ENCODE results near the gene ENDOV.

ENDOV gene

GRCh38 chr17:80458016-80458415 lies 43.0 kb downstream of the ENDOV start:
- H3K4me1 ChIP-seq: peaks cover 7% of the 10 kb centered on the region
- H3K27me3 ChIP-seq (ENCODE audit: low read depth): no peaks in the 10 kb centered on the region; the same call in 1 of the 2 replicates
- in situ Hi-C loops (cut with MboI; ENCODE audit: low sequenced_read_pairs): no loop called here
- DNase-seq (ENCODE audit: low spot score in 2 of 2): no peak
- no peak overlapping the region for H3K4me3 ChIP-seq
- 0 out of 2 replicates have a peak, but pooled peaks cover 2% of the 10 kb centered on the region for H3K36me3 ChIP-seq (replicated peaks)
- H3K9me3 ChIP-seq: no peaks in the 10 kb centered on the region

- H3K27me3 ChIP-seq (ENCODE audit: low read depth): no peaks in the 10 kb centered on the region; the same call in 1 of the 2 replicates
- DNase-seq (ENCODE audit: low spot score in 2 of 2): no peak
- no peak overlapping the region for H3K4me3 ChIP-seq
- 0 out of 2 replicates have a peak, but pooled peaks cover 2% of the 10 kb centered on the region for H3K36me3 ChIP-seq (replicated peaks)
- H3K9me3 ChIP-seq: no peaks in the 10 kb centered on the region
- in situ Hi-C loops (cut with MboI; ENCODE audit: low sequenced_read_pairs): no loop called here
- no peaks in the 10 kb centered on the region; the same call in 1 of the 2 replicates for H3K4me1 ChIP-seq
These were observed 44.3 kb downstream of the ENDOV start for GRCh38 chr17:80459234-80459633.

- in situ Hi-C loops (cut with MboI; ENCODE audit: low sequenced_read_pairs): no loop called here
- no peak for DNase-seq (ENCODE audit: low spot score in 2 of 2)
- H3K4me1 ChIP-seq: no peaks in the 10 kb centered on the region; the same call in 1 of the 2 replicates
- no peaks in the 10 kb centered on the region for H3K9me3 ChIP-seq
- H3K36me3 ChIP-seq (replicated peaks): no peaks in the 10 kb centered on the region
- no peak overlapping the region for H3K4me3 ChIP-seq
- no peaks in the 10 kb centered on the region; the same call in 1 of the 2 replicates for H3K27me3 ChIP-seq (ENCODE audit: low read depth)
These were observed 45.5 kb downstream of the ENDOV start for GRCh38 chr17:80460429-80460834.

- in situ Hi-C loops (cut with MboI; ENCODE audit: low sequenced_read_pairs): no loop called here
- no peak for DNase-seq (ENCODE audit: low spot score in 2 of 2)
- no peaks in the 10 kb centered on the region; the same call in 1 of the 2 replicates for H3K27me3 ChIP-seq (ENCODE audit: low read depth)
These were observed 46.7 kb downstream of the ENDOV start for GRCh38 chr17:80461528-80462160.

GRCh38 chr17:80463784-80464400 lies 48.9 kb downstream of the ENDOV start:
- DNase-seq (ENCODE audit: low spot score in 2 of 2): no peak
- H3K9me3 ChIP-seq: no peaks in the 10 kb centered on the region
- H3K36me3 ChIP-seq (replicated peaks): peaks cover 14% of the 10 kb centered on the region
- H3K27me3 ChIP-seq (ENCODE audit: low read depth): no peaks in the 10 kb centered on the region
- H3K4me1 ChIP-seq: no peaks in the 10 kb centered on the region
- in situ Hi-C loops (cut with MboI; ENCODE audit: low sequenced_read_pairs): no loop called here
- H3K4me3 ChIP-seq: no peak overlapping the region

More at GRCh38 chr17:80461528-80462160, 46.7 kb downstream of the ENDOV start:
- Histone ChIP-seq H3K36me3 (replicated peaks) (no peaks in the 10 kb centered on the region), H3K4me1 (no peaks in the 10 kb centered on the region), H3K4me3 (no peak overlapping the region), H3K9me3 (no peaks in the 10 kb centered on the region)

- Histone ChIP-seq H3K9me3 (no peaks in the 10 kb centered on the region), H3K27me3 (ENCODE audit: low read depth) (no peaks in the 10 kb centered on the region), H3K36me3 (replicated peaks) (peaks cover 18% of the 10 kb centered on the region), H3K4me3 (no peak overlapping the region), H3K4me1 (no peaks in the 10 kb centered on the region)
- DNase-seq (ENCODE audit: low spot score in 2 of 2): no peak
- in situ Hi-C loops (cut with MboI; ENCODE audit: low sequenced_read_pairs): no loop called here
These were observed 49.5 kb downstream of the ENDOV start for GRCh38 chr17:80464486-80464885.

DNA sequence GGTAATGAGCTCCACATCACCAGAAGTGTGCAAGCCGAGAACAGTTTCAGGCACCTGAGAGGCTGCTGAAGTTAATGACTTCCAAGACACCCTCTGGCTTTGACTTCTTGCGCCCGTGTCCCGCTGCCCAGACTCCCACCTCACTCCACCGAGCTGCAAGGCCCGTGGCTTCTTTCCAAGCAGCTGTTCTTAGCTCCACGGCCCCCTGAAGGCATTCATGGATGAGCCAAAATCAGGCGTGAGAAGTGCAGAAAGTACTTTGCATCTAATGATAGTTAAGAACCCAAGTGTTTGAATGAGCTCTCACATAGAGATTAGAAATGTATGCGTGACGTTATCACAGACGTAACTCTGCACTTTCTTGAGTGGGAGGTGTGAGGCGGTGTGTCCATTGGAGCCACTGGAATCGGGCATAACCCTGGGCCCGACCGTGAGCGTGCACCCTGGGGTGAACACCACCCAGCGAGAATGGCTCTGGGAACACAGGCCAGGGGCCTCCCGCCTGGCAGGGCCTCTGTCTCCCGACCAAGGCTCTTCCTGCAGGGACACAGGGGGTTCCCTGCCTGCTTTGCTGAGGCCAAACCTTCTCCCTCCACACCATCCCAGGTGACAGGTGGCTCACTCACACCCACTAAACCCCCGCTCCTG lies 50.5 kb downstream of the ENDOV start:
- no peaks in the 10 kb centered on the region for H3K9me3 ChIP-seq
- no peaks in the 10 kb centered on the region for H3K4me1 ChIP-seq
- H3K4me3 ChIP-seq: no peak overlapping the region
- H3K36me3 ChIP-seq (replicated peaks): peaks cover 27% of the 10 kb centered on the region
- in situ Hi-C loops (cut with MboI; ENCODE audit: low sequenced_read_pairs): no loop called here
- H3K27me3 ChIP-seq (ENCODE audit: low read depth): no peaks in the 10 kb centered on the region
- no peak for DNase-seq (ENCODE audit: low spot score in 2 of 2)

DNA sequence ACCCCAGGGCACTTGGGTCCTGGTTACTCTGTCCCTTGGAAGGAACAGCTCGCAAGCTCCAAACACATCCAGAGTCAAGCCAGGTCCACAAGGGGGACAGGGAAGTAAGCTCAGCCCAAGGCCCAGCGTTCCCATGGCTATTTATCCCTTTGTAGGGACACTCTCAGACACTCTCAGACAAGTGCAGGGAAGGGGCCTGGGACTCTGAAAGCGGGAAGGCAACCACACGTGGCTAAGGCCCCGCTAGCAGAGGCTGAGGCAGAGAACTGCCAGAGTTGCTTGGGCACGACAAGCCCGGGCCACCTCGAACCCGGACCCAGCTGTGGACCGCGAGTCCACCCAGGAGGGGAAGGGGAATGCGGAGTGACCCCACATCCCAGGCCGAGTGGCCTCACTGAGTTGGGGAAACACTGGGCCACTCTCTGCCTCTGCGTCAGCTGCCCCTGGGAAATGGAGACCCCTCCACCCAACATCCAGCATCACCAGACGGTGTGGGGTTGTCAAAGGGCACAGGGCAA lies 51.3 kb downstream of the ENDOV start:
- H3K4me3 ChIP-seq: no peak overlapping the region
- H3K36me3 ChIP-seq (replicated peaks): peaks cover 35% of the 10 kb centered on the region
- H3K4me1 ChIP-seq: no peaks in the 10 kb centered on the region
- no peaks in the 10 kb centered on the region for H3K27me3 ChIP-seq (ENCODE audit: low read depth)
- in situ Hi-C loops (cut with MboI; ENCODE audit: low sequenced_read_pairs): no loop called here
- no peak for DNase-seq (ENCODE audit: low spot score in 2 of 2)
- H3K9me3 ChIP-seq: no peaks in the 10 kb centered on the region

DNA sequence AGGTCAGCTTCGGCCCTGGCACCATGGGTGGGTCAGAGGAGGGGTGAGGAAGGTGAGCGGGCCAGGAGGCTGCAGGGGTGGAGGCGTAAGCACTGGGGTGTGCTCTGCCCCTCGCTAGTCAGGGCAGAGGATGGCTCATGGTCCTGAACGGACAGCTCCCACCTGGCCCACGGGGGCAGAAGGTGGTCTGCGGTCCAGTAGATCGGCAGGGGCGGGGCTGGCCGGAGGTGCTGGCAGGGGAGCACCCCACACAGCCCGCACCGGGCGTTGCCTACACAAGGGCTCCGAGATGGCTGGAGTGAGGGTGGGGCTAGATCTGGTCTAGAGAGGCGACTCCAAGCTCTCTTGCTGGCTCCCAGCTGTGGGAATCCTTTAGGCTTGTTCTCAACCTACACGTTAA lies 53.3 kb downstream of the ENDOV start:
- Histone ChIP-seq H3K4me1 (no peaks in the 10 kb centered on the region), H3K4me3 (no peak overlapping the region), H3K9me3 (no peaks in the 10 kb centered on the region), H3K36me3 (replicated peaks) (peaks cover 53% of the 10 kb centered on the region), H3K27me3 (ENCODE audit: low read depth) (no peaks in the 10 kb centered on the region)
- no peak for DNase-seq (ENCODE audit: low spot score in 2 of 2)
- in situ Hi-C loops (cut with MboI; ENCODE audit: low sequenced_read_pairs): no loop called here

DNA sequence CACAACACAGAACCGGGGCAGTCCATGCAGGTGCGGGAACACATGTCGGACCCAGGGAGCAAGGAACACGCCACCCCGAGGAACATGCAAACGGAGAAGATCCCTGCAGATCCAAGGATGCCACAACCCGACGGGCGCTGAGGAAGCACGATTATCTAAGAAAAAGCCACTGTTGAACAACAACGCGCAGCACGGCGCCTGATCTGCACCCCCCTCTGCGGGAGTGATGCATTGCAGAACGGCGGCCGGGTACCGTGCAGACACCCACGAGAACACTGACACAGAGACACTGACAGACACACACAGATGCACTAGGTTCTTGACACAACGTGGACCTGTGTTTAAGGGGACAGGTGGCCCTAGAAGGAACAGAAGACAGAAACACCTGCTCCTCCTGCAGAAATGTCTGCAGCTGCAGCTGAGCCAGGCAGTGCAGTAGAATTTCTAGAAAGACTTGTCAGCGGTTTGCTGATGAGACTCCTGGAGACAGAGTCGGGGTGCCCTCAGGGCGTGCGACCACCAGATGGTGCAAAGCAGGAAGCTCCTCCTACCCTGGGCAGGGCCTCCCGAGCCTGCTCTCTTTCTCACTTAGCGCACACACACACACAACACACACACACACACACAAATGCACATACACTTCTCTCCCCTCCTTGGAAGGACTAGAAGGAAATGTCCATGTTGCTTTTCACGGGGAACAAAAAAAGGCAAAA lies 54.0 kb downstream of the ENDOV start:
- H3K27me3 ChIP-seq (ENCODE audit: low read depth): no peaks in the 10 kb centered on the region
- H3K4me3 ChIP-seq: no peak overlapping the region
- peaks cover 57% of the 10 kb centered on the region for H3K36me3 ChIP-seq (replicated peaks)
- in situ Hi-C loops (cut with MboI; ENCODE audit: low sequenced_read_pairs): no loop called here
- H3K4me1 ChIP-seq: no peaks in the 10 kb centered on the region
- no peak for DNase-seq (ENCODE audit: low spot score in 2 of 2)
- H3K9me3 ChIP-seq: no peaks in the 10 kb centered on the region

- Histone ChIP-seq H3K4me3 (no peak overlapping the region), H3K36me3 (replicated peaks) (peaks cover 57% of the 10 kb centered on the region), H3K27me3 (ENCODE audit: low read depth) (no peaks in the 10 kb centered on the region), H3K4me1 (no peaks in the 10 kb centered on the region), H3K9me3 (no peaks in the 10 kb centered on the region)
- no peak for DNase-seq (ENCODE audit: low spot score in 2 of 2)
- in situ Hi-C loops (cut with MboI; ENCODE audit: low sequenced_read_pairs): loop anchor here (5.0 kb wide), 1 partner anchor 108 kb away; no protein-coding TSS in a partner anchor
These were observed 54.7 kb downstream of the ENDOV start for GRCh38 chr17:80469667-80470066.

- H3K9me3 ChIP-seq: no peaks in the 10 kb centered on the region
- H3K36me3 ChIP-seq (replicated peaks): peaks cover 57% of the 10 kb centered on the region
- no peaks in the 10 kb centered on the region for H3K27me3 ChIP-seq (ENCODE audit: low read depth)
- DNase-seq (ENCODE audit: low spot score in 2 of 2): no peak
- no peak overlapping the region for H3K4me3 ChIP-seq
- in situ Hi-C loops (cut with MboI; ENCODE audit: low sequenced_read_pairs): loop anchor here (5.0 kb wide), 1 partner anchor 107 kb away; no protein-coding TSS in a partner anchor
- H3K4me1 ChIP-seq: no peaks in the 10 kb centered on the region
These were observed 55.6 kb downstream of the ENDOV start for GRCh38 chr17:80470603-80471002.

- Histone ChIP-seq H3K27me3 (ENCODE audit: low read depth) (no peaks in the 10 kb centered on the region), H3K4me1 (no peaks in the 10 kb centered on the region)
These were observed 57.0 kb downstream of the ENDOV start for GRCh38 chr17:80471922-80472321.

More at GRCh38 chr17:80471922-80472321, 57.0 kb downstream of the ENDOV start:
- peaks cover 57% of the 10 kb centered on the region for H3K36me3 ChIP-seq (replicated peaks)
- no peak for DNase-seq (ENCODE audit: low spot score in 2 of 2)
- H3K4me3 ChIP-seq: no peak overlapping the region
- in situ Hi-C loops (cut with MboI; ENCODE audit: low sequenced_read_pairs): loop anchor here (5.0 kb wide), 1 partner anchor 105 kb away; no protein-coding TSS in a partner anchor
- H3K9me3 ChIP-seq: no peaks in the 10 kb centered on the region

Measured in HAP-1 (cell line).